ENCODE measurements around the gene C16orf96.

DNA sequence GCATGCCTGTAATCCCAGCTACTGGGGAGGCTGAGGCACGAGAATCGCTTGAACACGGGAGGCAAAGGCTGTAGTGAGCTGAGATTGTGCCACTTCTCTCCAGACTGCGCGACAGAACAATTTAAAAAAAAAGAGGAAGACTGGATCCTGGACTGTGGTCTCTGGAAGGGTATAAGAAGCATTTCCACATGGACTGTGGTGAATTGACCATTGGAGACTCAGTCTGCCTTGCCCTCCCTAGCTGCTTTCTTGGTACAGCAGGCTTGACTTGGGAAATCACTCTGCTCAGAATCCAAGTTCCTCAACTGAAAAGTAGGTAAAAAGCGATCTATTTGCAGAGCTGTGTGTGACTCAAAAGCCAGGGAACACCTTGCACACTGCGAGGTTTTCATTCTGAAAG lies 67.5 kb downstream of the C16orf96 start:
- TF ChIP-seq, protein P1, sequence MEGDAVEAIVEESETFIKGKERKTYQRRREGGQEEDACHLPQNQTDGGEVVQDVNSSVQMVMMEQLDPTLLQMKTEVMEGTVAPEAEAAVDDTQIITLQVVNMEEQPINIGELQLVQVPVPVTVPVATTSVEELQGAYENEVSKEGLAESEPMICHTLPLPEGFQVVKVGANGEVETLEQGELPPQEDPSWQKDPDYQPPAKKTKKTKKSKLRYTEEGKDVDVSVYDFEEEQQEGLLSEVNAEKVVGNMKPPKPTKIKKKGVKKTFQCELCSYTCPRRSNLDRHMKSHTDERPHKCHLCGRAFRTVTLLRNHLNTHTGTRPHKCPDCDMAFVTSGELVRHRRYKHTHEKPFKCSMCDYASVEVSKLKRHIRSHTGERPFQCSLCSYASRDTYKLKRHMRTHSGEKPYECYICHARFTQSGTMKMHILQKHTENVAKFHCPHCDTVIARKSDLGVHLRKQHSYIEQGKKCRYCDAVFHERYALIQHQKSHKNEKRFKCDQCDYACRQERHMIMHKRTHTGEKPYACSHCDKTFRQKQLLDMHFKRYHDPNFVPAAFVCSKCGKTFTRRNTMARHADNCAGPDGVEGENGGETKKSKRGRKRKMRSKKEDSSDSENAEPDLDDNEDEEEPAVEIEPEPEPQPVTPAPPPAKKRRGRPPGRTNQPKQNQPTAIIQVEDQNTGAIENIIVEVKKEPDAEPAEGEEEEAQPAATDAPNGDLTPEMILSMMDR (IDR thresholded peaks at IDR 0.05): no peak
- TF ChIP-seq POLR2A (IDR thresholded peaks at IDR 0.05) (no peak), POLR2AphosphoS5 (IDR thresholded peaks at IDR 0.05; ENCODE audit: insufficient read depth in 1 of 2, low read depth in 1 of 2) (no peak)

Measured in vagina (tissue), 2 donors.